Ecto neural progenitor cell (in vitro differentiated cells): ENCODE results near the gene FKBP11.
A peak's percentile ranks its signal among the peaks of the same experiment; 100 is the strongest.
"Not testable (repeated sequence)": the region's sequence is repeated elsewhere in the genome, so short reads cannot be mapped to it uniquely, and the experiment has no call there.

ENCODE experiments used
- DNase-seq: peaks from one replicate; pipeline ENCODE4 v3.0.0-alpha.2; 2018; ENCODE audit warnings: low spot score

The FKBP11 gene

DNA sequence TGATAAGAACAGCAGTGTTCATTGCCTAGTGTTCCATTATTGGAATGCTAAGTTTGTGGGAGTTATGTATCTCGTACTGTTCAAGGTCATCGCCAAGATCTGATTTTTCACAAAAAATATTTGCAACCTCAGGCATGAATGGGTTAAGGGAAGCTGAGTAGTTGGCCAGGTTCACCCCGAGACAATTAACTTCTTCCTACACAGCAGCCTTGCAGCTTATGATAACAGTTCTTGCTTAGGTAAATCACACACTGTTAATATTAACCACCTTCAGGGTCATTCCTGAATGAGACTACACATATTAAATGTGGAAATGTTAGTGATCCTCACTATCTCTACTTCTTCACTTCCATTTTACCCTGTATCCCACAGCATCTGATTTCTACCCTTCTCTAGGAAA lies 18.0 kb downstream of the FKBP11 start:
- DNase-seq: no peak

DNA sequence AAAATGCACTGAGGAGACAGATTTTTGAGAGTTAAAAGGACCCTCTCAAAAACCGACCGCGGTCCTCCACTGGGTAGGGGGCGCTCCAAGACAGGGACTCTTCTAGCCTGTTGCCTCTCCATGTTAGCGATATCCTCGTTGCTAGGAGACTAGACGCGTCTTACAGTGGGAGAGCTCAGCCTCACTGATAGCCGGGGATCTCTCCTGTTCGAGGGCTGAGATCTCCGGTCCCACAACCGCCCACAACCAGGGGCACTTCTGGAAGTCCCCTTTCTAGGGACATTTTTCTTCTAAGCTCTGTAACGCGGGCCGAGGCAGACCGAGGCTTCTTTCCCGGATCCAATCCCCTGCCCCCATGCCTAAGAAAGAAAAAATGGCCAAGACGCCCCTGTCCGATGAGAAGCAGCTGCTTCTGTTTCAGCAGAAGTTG lies 21.3 kb downstream of the FKBP11 start:
- peak; percentile 92 for DNase-seq

DNA sequence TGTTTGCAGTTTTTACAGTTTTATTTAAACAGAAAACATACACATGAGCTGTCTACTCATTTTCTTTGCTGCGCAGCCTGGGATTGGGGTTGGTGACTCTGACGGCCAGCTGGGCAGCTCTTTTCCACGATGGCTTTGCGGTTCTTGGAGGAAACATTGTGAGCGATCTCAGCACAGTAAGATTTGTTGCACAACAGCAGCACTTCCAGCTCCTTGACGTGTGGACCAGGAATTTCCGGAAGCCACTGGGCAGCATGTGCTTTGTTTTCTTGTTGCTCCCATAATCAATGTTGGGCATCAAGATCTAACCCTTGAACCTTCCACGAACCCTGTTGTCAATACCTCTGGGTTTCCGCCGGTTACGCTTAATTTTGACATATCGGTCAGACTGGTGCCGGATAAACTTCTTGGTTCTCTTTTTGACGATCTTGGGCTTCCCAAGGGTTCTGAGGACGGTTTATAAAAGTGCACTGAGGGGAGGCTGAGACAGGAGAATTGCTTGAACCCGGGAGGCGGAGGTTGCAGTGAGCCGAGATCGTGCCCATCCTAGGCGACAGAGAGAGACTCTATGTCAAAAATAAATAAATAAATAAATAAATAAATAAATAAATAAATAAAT lies 21.8 kb downstream of the FKBP11 start:
- DNase-seq: no peak

DNA sequence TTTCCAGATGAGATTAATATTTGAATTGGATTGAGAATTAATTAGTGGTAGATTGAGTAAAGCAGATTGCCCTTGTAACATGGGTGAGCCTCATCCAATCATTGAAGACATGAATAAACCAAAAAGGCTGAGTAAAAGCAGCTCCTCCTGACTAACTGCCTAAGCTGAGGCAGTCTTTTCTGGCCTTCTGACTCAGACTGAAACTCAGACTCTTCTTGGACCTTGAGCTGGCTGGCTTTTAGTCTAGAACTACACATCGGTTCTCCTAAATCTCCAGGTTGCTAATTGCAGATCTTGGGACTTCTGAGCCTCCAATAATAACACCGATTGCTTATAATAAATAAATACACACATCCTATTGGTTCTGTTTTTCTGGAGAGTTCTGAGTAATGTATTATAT lies 24.0 kb downstream of the FKBP11 start:
- no peak for DNase-seq

DNA sequence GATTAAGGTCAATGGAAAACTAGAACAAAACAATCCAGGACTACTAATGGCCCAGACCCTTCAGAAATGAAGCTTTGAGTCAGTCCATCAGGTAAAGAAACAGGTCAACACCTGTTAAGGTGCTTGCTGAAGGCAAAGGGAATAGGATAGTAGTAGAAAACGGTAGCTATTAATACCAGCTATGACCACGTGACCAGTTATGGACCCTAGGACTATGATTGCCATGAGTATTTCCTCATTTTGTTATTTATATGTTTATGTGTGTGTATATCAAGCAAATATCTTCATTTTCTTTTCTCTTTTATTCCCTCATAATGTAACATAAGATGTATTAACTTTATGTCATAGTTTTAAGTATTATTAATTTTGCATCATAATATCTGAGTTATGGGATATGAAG lies 25.6 kb downstream of the FKBP11 start:
- no peak for DNase-seq

DNA sequence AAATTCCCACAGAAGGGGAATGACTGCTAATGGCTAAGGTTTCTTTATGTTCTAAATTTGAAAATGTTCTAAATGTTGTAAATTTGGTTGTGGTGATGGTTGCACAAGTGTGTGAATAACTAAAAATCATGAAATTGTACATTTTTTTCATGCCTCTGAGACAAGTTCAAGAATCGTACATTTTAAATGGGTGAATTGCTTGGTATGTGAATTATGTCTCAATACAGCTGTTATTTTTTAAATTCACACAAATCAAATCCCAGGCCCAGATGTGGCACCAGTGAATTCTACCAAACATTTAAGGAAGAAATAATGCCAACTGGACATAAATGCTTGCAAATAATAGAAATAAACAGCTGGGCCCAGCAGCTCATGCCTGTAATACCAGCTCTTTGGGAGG lies 31.0 kb downstream of the FKBP11 start:
- DNase-seq: no peak

DNA sequence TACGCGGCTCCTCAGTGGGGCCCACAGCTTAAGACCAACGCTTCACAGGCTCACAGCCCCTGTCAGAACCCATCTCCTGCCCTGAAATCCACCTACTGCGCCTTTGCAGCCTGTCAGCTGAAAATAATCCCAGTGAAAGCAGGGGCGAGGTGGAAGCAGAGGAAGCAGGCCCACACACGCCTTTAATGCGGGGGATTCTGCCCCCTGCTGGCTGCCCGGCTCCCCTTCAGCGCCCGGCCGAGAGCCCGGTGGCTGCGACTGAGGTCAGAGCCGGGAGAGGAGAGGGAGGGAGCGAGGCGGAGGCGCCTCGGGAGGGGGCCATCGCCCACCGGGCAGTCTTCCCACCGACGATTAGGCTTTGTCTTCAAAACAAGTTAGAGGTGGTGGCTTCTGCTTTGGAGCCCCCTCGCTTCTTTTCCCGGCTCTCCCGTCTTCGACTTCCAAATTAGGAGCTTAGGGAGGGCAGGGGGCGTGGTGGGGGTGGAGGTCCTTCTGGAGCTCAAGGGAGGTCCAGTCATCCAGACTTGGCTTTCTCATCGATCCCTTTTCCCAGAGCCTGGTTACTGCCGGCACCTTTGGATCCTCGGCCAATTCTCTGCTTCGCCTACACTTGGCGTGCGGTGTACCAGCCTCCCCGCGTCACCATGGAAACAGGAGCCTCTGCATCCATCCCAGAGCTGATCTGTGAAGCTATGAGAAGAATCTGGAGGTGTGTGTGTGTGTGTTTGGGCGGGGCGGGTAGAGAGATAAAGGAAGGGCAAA lies 34.5 kb downstream of the FKBP11 start:
- DNase-seq: peak; percentile 96

DNA sequence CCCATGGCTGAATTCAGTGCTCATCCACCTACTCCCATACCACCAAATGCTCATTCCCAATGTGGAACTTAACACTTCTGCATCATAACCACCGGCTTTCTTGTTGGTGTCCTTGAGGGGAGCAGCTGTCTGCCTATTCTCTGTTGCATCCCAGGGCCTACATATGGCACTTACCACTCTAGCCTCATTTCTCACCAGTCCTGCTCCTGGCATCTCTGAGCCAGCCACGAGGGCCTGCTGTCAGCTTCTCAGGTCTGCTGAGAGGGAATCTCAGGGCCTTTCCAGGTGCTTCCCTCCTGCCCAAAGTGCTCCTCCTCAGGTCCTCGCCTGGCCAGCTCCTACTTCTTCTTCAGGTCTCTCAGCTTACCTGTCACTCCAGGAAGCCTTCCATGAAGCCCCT lies 35.6 kb downstream of the FKBP11 start:
- DNase-seq: no peak

DNA sequence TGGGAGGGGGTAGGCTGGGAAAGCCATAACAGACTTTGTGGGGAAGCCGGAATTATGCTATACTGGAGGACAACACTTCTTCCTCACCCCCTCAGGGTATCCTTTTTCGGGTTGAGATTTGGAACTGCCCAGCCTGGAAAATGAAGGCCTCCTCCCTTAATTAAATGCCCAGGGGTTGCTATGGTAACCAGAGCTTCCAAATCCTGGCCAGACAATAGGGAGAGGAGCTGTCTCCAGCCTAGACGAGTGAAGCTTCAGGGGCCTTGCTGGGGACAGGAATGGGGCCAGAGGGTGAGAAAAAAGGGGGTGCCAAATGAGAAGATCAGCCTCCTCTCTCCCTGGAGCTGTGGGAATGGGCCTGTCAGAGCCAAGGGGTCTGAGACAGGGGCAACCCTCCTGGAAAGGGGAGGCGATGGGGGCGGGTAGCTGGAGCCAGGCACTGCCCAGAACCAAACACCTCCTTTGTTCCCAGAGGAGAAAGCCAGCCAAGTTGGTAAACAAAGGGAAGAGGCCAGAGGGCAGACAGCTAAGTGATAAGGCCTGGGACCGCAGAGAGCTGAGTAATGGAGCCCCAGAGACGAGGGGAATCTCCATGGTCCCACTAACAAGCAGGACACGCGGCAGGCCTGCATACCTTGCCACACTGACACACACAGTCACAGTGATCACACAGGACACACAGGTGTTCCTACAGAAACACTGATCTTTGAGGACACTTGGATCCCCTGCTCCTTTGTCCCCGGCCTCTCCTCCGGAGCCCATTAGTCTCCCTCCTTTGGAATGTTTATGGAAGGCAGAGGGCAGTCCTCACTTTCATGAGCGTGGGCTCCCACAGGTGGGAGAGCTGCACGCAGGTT lies 41.8 kb downstream of the FKBP11 start:
- peak; percentile 92 for DNase-seq

DNA sequence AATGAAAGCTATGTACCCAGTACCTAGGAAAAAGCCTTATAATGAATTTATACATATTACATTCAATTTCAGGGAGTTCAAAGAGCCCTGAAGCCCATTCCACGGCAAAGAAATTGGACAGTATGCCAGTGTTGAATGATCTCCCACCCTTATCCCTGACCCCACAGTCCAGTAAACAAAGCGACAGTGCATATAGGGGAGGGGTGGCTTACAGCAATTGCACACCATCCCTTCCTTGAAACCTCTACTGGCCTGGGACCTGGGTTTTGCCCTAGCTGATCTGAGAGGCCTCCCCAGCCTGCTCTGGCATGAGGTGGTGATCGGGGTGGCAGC lies 42.4 kb downstream of the FKBP11 start:
- DNase-seq: no peak

DNA sequence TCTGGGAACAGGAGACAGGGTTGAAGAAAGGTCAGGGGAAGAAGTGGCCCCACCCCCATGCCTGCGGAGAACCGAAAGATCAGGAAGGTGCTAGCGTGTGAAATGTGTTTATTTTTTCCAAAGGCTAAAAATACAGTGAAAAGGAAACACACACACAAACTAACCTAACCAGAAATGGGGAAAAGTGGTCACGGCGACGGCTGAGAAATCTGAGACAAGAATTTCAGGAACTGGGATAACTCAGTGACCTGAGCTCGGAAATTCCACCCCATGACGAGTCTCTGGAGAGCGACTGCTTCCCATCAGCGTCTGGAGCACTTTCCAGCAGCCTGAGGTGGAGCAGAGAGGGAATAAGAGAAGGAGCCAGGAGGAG lies 43.0 kb downstream of the FKBP11 start:
- DNase-seq: peak; percentile 65

DNA sequence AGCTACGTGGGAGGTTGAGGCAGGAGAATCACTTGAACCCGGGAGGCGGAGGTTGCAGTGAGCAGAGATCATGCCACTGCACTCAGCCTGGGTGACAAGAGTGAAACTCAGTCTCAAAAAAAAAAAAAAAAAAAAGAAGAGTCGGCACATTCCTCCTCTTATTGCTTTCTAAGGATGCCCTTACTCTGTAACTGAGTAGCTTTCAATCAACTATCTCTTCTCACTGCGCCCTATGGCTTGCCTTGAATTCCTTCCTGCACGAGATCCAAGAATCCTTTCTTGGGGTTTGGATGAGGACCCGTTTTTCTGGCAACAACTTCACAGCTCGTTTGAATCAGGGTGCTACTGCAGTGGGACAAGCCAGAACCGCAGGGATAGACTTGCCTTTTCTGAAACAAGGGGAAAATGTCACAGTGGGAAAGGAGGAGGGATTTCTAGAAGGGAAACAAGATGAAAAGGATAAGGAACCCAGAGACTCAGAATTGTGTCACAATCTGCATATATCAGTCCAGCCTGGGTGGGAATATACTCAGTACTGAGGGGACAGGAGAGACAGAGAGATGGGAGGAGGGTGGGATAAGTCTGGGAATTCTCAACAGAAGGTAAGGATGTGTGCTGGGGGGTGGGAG lies 43.5 kb downstream of the FKBP11 start:
- no peak for DNase-seq

DNA sequence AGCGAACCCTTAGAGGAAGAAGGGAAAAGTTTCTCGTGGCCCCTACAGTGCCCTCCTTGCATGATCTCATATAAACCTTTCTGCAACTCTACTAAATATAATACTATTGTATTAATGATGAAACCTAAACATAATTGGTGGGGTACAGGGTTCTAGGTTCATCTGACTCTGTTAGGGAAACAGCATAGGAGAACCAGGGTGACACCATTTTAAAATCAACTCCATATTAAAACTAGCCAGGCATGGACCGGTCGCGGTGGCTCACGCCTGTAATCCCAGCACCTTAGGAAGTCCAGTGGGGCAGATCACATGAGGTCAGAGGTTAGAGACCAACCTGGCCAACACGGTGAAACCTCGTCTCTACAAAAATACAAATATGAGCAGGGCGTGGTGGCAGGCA lies 44.6 kb downstream of the FKBP11 start:
- no peak for DNase-seq

DNA sequence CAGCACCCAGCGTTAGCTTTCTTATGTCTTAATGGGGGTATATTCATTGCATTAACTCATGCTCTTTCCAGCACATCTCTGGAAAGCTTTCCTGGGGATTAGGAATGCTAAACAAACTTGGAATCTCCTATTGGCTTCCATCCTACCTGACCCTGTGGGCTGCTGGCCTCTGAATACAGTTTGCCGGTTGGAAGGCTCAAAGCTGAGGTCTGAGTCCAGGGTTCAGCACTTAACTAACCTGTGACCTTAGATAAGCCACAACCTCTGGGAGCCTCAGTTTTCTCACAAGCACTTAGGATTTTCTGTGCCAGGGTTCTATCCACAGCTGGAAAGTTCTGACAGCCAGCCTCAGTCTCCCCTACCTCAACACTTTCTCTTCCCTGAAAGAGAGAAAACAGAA lies 46.7 kb downstream of the FKBP11 start:
- no peak for DNase-seq

DNA sequence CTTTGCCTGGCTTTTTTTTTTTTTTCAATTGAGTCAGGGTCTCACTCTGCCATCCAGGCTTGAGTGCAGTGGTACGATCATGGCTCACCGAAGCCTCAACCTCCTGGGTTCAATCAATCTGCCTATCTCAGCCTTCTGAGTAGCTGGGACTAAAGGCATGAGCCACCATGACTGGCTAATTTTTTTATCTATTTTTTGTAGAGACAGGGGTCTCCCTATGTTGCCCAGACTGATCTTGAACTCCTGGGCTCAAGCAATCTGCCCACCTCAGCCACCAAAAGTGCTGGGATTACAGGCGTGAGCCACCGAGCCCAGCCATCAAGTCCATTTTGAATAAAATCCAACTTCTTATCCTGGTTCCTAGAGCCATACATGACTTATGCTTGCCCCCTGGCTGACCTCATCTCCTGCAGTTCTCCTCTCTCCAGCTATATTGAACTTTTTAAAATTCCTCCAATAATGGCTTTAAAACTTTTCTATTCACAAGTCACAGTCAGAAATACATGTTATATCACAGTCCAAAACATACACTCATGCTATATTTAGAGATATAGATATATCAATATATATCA lies 49.3 kb downstream of the FKBP11 start:
- no peak for DNase-seq

DNA sequence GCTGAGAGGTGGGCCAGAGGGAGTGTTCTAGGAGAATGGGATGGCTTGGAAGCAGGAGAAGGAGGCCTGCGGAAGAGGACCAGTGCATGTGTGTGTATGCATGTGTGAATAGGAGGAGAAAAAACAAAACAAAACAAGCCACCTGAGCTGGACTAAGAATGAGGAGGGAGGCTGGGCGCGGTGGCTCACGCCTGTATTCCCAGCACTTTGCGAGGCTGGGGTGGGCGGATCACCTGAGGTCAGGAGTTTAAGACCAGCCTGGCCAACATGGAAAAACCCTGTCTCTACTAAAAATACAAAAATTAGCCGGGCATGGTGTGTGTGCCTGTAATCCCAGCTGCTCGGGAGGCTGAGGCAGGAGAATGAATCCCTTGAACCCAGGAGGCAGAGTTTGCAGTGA lies 51.8 kb downstream of the FKBP11 start:
- not testable (repeated sequence) for DNase-seq

DNA sequence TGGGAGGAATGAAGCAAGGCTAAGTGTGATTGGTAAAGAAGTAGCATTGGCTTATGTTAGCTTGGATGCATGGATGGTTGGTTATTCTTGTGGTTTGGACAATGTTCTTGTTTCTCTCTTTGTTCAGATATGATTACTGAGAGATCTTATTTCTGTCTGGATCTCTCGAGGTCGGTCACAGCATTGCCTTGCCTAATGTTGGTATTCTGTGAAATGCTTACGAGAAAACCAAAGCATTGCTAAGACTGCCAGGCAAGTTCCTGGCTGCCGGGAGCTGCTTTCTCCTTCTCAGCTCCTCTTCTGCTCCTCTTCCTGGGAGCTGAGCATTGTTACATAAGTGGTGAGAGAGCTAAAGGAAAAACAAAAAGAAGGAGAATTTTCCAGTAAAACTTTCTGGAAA lies 52.2 kb downstream of the FKBP11 start:
- no peak for DNase-seq
